Gastrocnemius medialis (tissue), 4 donors: ENCODE measurements around the gene TBK1. TPM values are rescaled to one million over a fixed set of nuclear protein-coding genes. Genes with fewer than 3 reads are reported as not detected.

ENCODE experiments used
- ATAC-seq, 2 donors: fragments of 150-250 bp; one replicate each; pipeline ENCODE4 v1.9.1; 2016
- DNase-seq, 2 donors: peaks; one replicate each; pipeline ENCODE4 v3.0.0-alpha.2; 2019
- H3K27ac ChIP-seq, 4 donors: fragments of 200-600 bp; sonication (generic); 1 replicate in 1 of 4; 2 replicates in 3 of 4; pipeline ENCODE4 v1.5.1; 2016 to 2018; ENCODE audit warnings: mild to moderate bottlenecking in 2 of 4, moderate library complexity in 1 of 4
- H3K27me3 ChIP-seq, 3 donors: fragments of 200-600 bp; sonication (generic) in 2 of 3; 1 replicate in 1 of 3; 2 replicates in 2 of 3; pipeline versions ENCODE4 v1.5.1 to v1.6.0; 2016 to 2019; ENCODE audit warnings: mild to moderate bottlenecking in 1 of 3, moderate library complexity in 1 of 3
- H3K36me3 ChIP-seq, 2 donors: fragments of 200-600 bp; sonication (generic) in 1 of 2; one replicate each; pipeline ENCODE4 v1.5.1; 2017 to 2018
- H3K4me1 ChIP-seq, 2 donors: fragments of 200-600 bp; sonication (generic) in 1 of 2; one replicate each; pipeline ENCODE4 v1.5.1; 2016 to 2017; ENCODE audit warnings: mild to moderate bottlenecking in 2 of 2
- H3K4me3 ChIP-seq, 4 donors: fragments of 200-600 bp; sonication (generic) in 3 of 4; 1 replicate in 1 of 4; 2 replicates in 3 of 4; pipeline ENCODE4 v1.5.1; 2016 to 2019; ENCODE audit warnings: mild to moderate bottlenecking in 2 of 4
- H3K9me3 ChIP-seq, 3 donors: fragments of 200-600 bp; sonication (generic) in 2 of 3; 1 replicate in 1 of 3; 2 replicates in 2 of 3; pipeline ENCODE4 v1.5.1; 2016 to 2019
- POLR2A ChIP-seq, 2 donors: fragments of 450-650 bp; IDR thresholded peaks; one replicate each; pipeline ENCODE4 v1.6.1; 2017; ENCODE audit warnings: antibody characterized with exemption in 2 of 2, mild to moderate bottlenecking in 2 of 2, moderate library complexity in 2 of 2
- in situ Hi-C, 4 donors: fragments of 200-750 bp; cut with MboI; loops; one replicate each; pipeline versions ENCODE4 v1.15.0 to v1.8.0; 2017; ENCODE audit warnings: low sequenced_read_pairs in 4 of 4
- intact Hi-C: fragments of 100-400 bp; cut with DNase I; formaldehyde crosslinking; loops from one replicate; pipeline ENCODE4 v1.15.1; 2023; ENCODE audit warnings: low total_unique reads
- total RNA-seq, 4 donors: library from RNA; depleted of rRNA; stranded (reverse); fragments of >200 nt; gene quantifications; one replicate each; pipeline versions ENCODE4 v1.1.0 to v1.2.3, GENCODE V29; 2016
- TF ChIP-seq, protein P1 (sequence below), 5 experiments: fragments of 450-650 bp in 3 of 5; fragments of 200-600 bp in 2 of 5; sonication (generic) in 2 of 5; IDR thresholded peaks in 4 of 5; conservative IDR thresholded peaks in 1 of 5; 1 replicate in 4 of 5; 2 replicates in 1 of 5; pipeline ENCODE4 v1.5.1; 2016 to 2019; ENCODE audit warnings: antibody characterized with exemption in 5 of 5, mild to moderate bottlenecking in 3 of 5, moderate library complexity in 3 of 5

Gene TBK1
- total RNA-seq, 4 donors from 2014 or later, result 20.1 to 40.8 (median 27.6) TPM

DNA sequence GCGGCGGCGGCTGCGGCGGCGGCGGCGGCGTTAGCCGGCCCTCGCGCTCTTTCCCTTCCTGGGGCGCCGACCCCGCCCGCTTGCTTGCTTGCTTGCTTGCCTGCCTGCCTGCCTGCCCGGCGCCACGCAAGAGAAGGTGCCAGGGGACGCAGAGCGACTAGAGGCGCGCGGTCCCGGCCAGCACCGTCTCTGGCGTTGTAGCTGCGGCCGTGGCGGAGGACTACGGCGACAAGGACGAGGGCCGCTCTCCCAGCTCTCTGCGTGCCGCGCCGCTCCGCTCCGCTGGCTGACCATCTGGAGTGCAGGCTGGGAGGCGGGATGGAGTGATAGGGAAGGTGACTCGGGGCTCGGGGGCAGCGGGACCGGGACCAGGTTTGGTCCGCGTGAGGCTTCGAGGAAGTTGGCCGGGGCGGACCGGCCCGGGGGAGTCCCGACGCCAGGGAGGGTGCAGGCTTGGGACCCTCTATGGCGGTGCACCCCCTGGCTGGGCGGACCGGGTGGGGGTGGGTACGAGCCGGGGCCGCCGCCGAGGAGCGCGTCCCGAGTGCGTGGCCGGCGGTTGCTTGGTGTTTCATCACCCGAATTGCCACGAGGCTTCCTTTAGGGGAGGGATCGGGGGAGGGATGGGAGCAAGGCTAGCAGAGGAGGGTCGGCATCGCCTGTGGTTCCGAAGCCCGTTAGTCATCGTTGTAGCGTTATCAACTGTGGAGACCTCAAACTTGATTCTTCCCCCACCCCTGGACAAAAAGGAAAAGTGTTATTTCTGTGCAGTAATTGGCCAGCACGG lies 47.3 kb upstream of the TBK1 start:
- in situ Hi-C loops, result loop anchor here in 1 of 4 donors (5.0 kb wide), 1 partner anchor 182 kb away; the partner anchor contains the start of gene KICS2
- intact Hi-C loops, result loop anchor here (1.0 to 5.0 kb wide), 4 partner anchors 48 to 627 kb away; partner anchors contain the start of genes KICS2, RXYLT1, SRGAP1 and TBK1
- peak; percentile 64 to 69 for ATAC-seq

DNA sequence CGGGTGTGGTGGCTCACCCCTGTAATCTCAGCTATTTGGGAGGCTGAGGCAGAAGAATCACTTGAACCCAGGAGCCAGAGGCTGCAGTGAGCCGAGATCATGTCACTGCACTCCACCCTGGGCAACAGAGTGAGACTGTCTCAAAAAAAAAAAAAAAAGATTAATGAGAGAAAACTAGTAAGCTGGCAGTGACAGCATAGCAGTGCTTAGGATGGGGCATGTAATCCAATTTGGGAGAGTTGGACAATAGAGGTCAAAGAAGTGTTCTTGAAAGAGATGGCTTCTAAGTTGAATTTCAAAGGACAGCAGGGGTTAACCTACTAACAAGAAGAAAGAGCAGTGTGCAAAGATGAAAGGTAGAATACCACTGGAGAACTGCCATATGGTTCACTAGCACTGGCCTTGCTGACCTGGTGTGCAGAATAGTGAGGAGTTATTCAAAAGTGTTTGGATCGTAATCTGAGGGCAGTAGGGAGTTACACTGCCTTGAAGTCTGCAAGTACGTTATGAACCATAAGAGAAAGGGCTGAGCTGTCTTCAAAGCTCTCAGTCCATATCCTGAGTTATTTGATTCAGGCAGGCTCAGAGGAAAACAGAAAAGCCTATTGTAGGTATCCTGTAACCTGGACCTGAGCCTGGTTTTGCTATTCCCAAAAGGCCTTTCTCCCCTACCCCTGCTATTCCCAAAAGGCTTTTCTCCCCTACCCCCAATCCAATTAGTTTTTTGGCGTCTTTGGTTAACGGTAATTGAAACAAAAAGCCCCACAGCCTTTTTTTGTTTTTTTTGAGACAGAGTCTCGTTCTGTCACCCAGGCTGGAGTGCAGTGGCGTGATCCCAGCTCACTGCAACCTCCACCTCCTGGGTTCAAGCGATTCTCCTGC lies 44.3 kb upstream of the TBK1 start:
- intact Hi-C loops, result no loop called here
- Histone ChIP-seq H3K27ac (no peak overlapping the region), H3K27me3 (no peaks in the 10 kb centered on the region), H3K36me3 (peaks cover 0 to 34% of the 10 kb centered on the region in 2 donors), H3K4me1 (peaks cover 10 to 12% of the 10 kb centered on the region in 2 donors), H3K9me3 (no peaks in the 10 kb centered on the region), H3K4me3 (no peak overlapping the region)
- TF ChIP-seq POLR2A (IDR thresholded peaks at IDR 0.05), result no peak
- TF ChIP-seq, protein P1, sequence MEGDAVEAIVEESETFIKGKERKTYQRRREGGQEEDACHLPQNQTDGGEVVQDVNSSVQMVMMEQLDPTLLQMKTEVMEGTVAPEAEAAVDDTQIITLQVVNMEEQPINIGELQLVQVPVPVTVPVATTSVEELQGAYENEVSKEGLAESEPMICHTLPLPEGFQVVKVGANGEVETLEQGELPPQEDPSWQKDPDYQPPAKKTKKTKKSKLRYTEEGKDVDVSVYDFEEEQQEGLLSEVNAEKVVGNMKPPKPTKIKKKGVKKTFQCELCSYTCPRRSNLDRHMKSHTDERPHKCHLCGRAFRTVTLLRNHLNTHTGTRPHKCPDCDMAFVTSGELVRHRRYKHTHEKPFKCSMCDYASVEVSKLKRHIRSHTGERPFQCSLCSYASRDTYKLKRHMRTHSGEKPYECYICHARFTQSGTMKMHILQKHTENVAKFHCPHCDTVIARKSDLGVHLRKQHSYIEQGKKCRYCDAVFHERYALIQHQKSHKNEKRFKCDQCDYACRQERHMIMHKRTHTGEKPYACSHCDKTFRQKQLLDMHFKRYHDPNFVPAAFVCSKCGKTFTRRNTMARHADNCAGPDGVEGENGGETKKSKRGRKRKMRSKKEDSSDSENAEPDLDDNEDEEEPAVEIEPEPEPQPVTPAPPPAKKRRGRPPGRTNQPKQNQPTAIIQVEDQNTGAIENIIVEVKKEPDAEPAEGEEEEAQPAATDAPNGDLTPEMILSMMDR (IDR thresholded peaks at IDR 0.05 in 4 of 5, conservative IDR thresholded peaks at IDR 0.05 in 1 of 5), result no peak
- in situ Hi-C loops, result no loop called here
- ATAC-seq, result no peak
- no peak for DNase-seq

More for the DNA sequence above, 47.3 kb upstream of the TBK1 start:
- peak overlapping the region; percentile 100 for H3K27ac ChIP-seq
- no peaks in the 10 kb centered on the region for H3K9me3 ChIP-seq
- DNase-seq, result peak; percentile 41 to 63
- H3K4me1 ChIP-seq, result peaks cover 10 to 12% of the 10 kb centered on the region in 2 donors
- H3K27me3 ChIP-seq, result no peaks in the 10 kb centered on the region
- peaks cover 0 to 5% of the 10 kb centered on the region in 2 donors for H3K36me3 ChIP-seq
- TF ChIP-seq POLR2A (IDR thresholded peaks at IDR 0.05), result peak; percentile 89 to 92
- TF ChIP-seq, protein P1 (IDR thresholded peaks at IDR 0.05 in 4 of 5, conservative IDR thresholded peaks at IDR 0.05 in 1 of 5), result no peak
- H3K4me3 ChIP-seq, result peak overlapping the region; percentile 93 to 99 (median 98)

DNA sequence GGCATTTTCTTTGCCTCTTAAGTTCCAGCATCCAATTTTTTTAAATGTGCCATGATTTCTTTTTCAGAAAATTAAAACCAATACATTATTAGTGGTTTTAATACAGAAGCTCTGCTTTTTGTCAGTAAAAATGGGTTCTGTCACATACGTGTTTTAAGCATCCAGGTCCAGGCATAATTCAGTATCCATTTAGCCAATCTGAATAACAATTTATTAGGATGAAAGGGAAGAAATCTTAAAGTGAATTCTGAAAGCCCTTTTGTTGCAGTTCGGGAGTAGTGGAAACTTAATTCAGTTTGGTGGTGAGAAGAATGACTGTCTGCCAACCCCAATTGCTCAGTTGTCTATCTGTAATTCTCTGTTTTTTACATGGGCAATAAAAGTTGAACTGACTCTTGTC lies 40.5 kb upstream of the TBK1 start:
- Histone ChIP-seq H3K4me3 (no peak overlapping the region), H3K9me3 (no peaks in the 10 kb centered on the region), H3K4me1 (peaks cover 3% of the 10 kb centered on the region in 2 donors), H3K36me3 (peaks cover 3 to 72% of the 10 kb centered on the region in 2 donors), H3K27me3 (no peaks in the 10 kb centered on the region), H3K27ac (no peak overlapping the region)
- in situ Hi-C loops, result loop anchor here in 1 of 4 donors (10.0 kb wide), 1 partner anchor 83 kb away; no protein-coding TSS in a partner anchor
- intact Hi-C loops, result loop anchor here (10.0 kb wide), 1 partner anchor 83 kb away; no protein-coding TSS in a partner anchor
- ATAC-seq (no peak), DNase-seq (no peak)
- no peak for TF ChIP-seq POLR2A (IDR thresholded peaks at IDR 0.05)
- TF ChIP-seq, protein P1 (IDR thresholded peaks at IDR 0.05 in 4 of 5, conservative IDR thresholded peaks at IDR 0.05 in 1 of 5), result no peak

DNA sequence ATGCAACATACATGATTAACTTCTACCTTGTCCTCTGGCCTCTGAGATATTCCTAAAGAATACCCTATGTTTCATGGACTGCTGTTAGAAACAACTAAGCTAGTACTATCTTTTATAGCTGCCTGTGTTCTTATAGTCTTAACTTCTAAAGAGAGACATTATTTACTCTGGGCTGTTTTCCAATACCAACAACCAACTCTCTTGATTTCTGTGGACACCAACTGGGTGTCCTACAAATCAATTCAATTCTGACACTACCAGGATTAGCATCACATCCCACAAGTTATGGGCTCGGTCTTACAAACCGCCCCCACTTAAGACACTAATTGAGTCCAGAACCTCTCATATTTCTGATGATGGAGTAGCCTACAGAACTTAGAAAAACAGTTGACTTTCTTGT lies 39.5 kb upstream of the TBK1 start:
- H3K27ac ChIP-seq, result no peak overlapping the region
- no peak overlapping the region for H3K4me3 ChIP-seq
- H3K9me3 ChIP-seq, result no peaks in the 10 kb centered on the region
- ATAC-seq (no peak), DNase-seq (no peak)
- TF ChIP-seq, protein P1 (IDR thresholded peaks at IDR 0.05 in 4 of 5, conservative IDR thresholded peaks at IDR 0.05 in 1 of 5), result no peak
- no peak for TF ChIP-seq POLR2A (IDR thresholded peaks at IDR 0.05)
- no peaks in the 10 kb centered on the region for H3K27me3 ChIP-seq
- H3K4me1 ChIP-seq, result peaks cover 3% of the 10 kb centered on the region in 2 donors
- H3K36me3 ChIP-seq, result peaks cover 3 to 82% of the 10 kb centered on the region in 2 donors
- intact Hi-C loops (loop anchor here (10.0 kb wide), 1 partner anchor 82 kb away; no protein-coding TSS in a partner anchor), in situ Hi-C loops (loop anchor here in 1 of 4 donors (10.0 kb wide), 1 partner anchor 82 kb away; no protein-coding TSS in a partner anchor)
